Omental fat pad (tissue), 4 donors: ENCODE measurements around the gene TNFSF9. TPM values are rescaled to one million over a fixed set of nuclear protein-coding genes. Genes with fewer than 3 reads are reported as not detected.

ENCODE experiments used
- ATAC-seq: fragments of 150-250 bp; one replicate; pipeline ENCODE4 v1.9.1; 2016; ENCODE audit warnings: mild to moderate bottlenecking, moderate library complexity; ENCODE audit not compliant: low FRiP score
- DNase-seq: peaks from one replicate; pipeline ENCODE4 v3.0.0-alpha.2; 2019; ENCODE audit warnings: low spot score
- CTCF ChIP-seq, 3 donors: fragments of 450-650 bp; IDR thresholded peaks; one replicate each; pipeline ENCODE4 v1.5.1; 2016 to 2017; ENCODE audit warnings: antibody characterized with exemption in 3 of 3, mild to moderate bottlenecking in 3 of 3, moderate library complexity in 2 of 3
- total RNA-seq, 4 donors: library from RNA; depleted of rRNA; stranded (reverse); fragments of >200 nt; gene quantifications; one replicate each; pipeline ENCODE4 v1.1.0, GENCODE V29; 2016

Gene TNFSF9
- total RNA-seq, 4 donors from 2014 or later, result 0.94 to 4.2 (median 1.4) TPM

GRCh38 chr19:6519289-6519688, 11.5 kb upstream of the TNFSF9 start:
- ATAC-seq (no peak), DNase-seq (no peak)
- TF ChIP-seq CTCF (IDR thresholded peaks at IDR 0.05), result no peak

GRCh38 chr19:6521718-6522646, 8.8 kb upstream of the TNFSF9 start:
- no peak for TF ChIP-seq CTCF (IDR thresholded peaks at IDR 0.05)
- no peak for ATAC-seq
- DNase-seq, result no peak

- DNase-seq (no peak), ATAC-seq (no peak)
- TF ChIP-seq CTCF (IDR thresholded peaks at IDR 0.05), result no peak
Observed at GRCh38 chr19:6522712-6523111, 8.1 kb upstream of the TNFSF9 start.

GRCh38 chr19:6524311-6524710, 6.5 kb upstream of the TNFSF9 start:
- ATAC-seq (no peak), DNase-seq (no peak)
- TF ChIP-seq CTCF (IDR thresholded peaks at IDR 0.05), result no peak

- ATAC-seq (no peak), DNase-seq (no peak)
- no peak for TF ChIP-seq CTCF (IDR thresholded peaks at IDR 0.05)
Observed at GRCh38 chr19:6527893-6528543, 2.8 kb upstream of the TNFSF9 start.

GRCh38 chr19:6528544-6529121, 2.2 kb upstream of the TNFSF9 start:
- ATAC-seq, result no peak
- no peak for TF ChIP-seq CTCF (IDR thresholded peaks at IDR 0.05)
- no peak for DNase-seq
